Neural progenitor cell (in vitro differentiated cells): Measurements from ENCODE around the gene ST7.

Experiments
- EZH2 ChIP-seq: fragments of 200-600 bp; sonication (generic); IDR thresholded peaks from 2 replicates; pipeline ENCODE4 v1.6.1; 2017; ENCODE audit warnings: antibody characterized with exemption, mild to moderate bottlenecking, moderate library complexity
- EZH2phosphoT487 ChIP-seq: fragments of 200-600 bp; sonication (generic); IDR thresholded peaks from 2 replicates; pipeline ENCODE4 v1.6.1; 2017; ENCODE audit warnings: antibody characterized with exemption
- TF ChIP-seq, protein P1 (sequence below): fragments of 200-600 bp; sonication (generic); IDR thresholded peaks from 2 replicates; pipeline ENCODE4 v1.5.1; 2017; ENCODE audit warnings: antibody characterized with exemption, mild to moderate bottlenecking

- TF ChIP-seq EZH2phosphoT487: no peak
- TF ChIP-seq, protein P1, sequence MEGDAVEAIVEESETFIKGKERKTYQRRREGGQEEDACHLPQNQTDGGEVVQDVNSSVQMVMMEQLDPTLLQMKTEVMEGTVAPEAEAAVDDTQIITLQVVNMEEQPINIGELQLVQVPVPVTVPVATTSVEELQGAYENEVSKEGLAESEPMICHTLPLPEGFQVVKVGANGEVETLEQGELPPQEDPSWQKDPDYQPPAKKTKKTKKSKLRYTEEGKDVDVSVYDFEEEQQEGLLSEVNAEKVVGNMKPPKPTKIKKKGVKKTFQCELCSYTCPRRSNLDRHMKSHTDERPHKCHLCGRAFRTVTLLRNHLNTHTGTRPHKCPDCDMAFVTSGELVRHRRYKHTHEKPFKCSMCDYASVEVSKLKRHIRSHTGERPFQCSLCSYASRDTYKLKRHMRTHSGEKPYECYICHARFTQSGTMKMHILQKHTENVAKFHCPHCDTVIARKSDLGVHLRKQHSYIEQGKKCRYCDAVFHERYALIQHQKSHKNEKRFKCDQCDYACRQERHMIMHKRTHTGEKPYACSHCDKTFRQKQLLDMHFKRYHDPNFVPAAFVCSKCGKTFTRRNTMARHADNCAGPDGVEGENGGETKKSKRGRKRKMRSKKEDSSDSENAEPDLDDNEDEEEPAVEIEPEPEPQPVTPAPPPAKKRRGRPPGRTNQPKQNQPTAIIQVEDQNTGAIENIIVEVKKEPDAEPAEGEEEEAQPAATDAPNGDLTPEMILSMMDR: no peak
- no peak for TF ChIP-seq EZH2
Measured at GRCh38 chr7:117114272-117114671, 161.0 kb downstream of the ST7 start.
